GM10266 (cell line): Measurements from ENCODE around the gene XRN2.

ENCODE experiments used
- DNase-seq: peaks from one replicate; pipeline ENCODE4 v3.0.0; 2012; ENCODE audit errors: extremely low spot score
- CTCF ChIP-seq: IDR thresholded peaks from 2 replicates; pipeline ENCODE4 v1.5.1; 2012; ENCODE audit warnings: mild to moderate bottlenecking, low read depth; ENCODE audit not compliant: control insufficient read depth, insufficient read depth; ENCODE audit errors: missing control alignments

The XRN2 gene

GRCh38 chr20:21388566-21388965 is 85.4 kb downstream of the XRN2 start:
- DNase-seq, result no peak
- no peak for TF ChIP-seq CTCF

- DNase-seq, result no peak
- TF ChIP-seq CTCF, result no peak
Observed at GRCh38 chr20:21389368-21389767, 86.2 kb downstream of the XRN2 start.

- no peak for DNase-seq
- TF ChIP-seq CTCF, result no peak
Observed at GRCh38 chr20:21390768-21391167, 87.6 kb downstream of the XRN2 start.

- TF ChIP-seq CTCF, result no peak
- DNase-seq, result no peak
Observed at GRCh38 chr20:21391185-21391971, 88.2 kb downstream of the XRN2 start.

GRCh38 chr20:21391972-21392352 is 88.8 kb downstream of the XRN2 start:
- no peak for TF ChIP-seq CTCF
- no peak for DNase-seq

- TF ChIP-seq CTCF, result no peak
- no peak for DNase-seq
Observed at GRCh38 chr20:21393166-21393565, 90.0 kb downstream of the XRN2 start.

GRCh38 chr20:21393816-21394519 is 90.8 kb downstream of the XRN2 start:
- no peak for TF ChIP-seq CTCF
- DNase-seq, result no peak
